Esophagus squamous epithelium (tissue), 4 donors: ENCODE measurements around the gene MORN1.

Experiments
- CTCF ChIP-seq, 6 experiments: fragments of 450-650 bp in 4 of 6; fragments of 200-600 bp in 2 of 6; sonication (generic) in 2 of 6; IDR thresholded peaks; one replicate each; pipeline ENCODE4 v1.5.1; 2016 to 2019; ENCODE audit warnings: antibody characterized with exemption in 6 of 6, mild to moderate bottlenecking in 4 of 6, moderate library complexity in 4 of 6
- POLR2A ChIP-seq, 4 donors: fragments of 450-650 bp; IDR thresholded peaks; one replicate each; pipeline ENCODE4 v1.6.1; 2017; ENCODE audit warnings: antibody characterized with exemption in 4 of 4, mild to moderate bottlenecking in 4 of 4, moderate library complexity in 3 of 4

GRCh38 chr1:2300004-2300771 lies 91.2 kb downstream of the MORN1 start:
- TF ChIP-seq CTCF (IDR thresholded peaks at IDR 0.05) (no peak), POLR2A (IDR thresholded peaks at IDR 0.05) (no peak)
